Gastroesophageal sphincter (tissue), 4 donors: ENCODE measurements around the gene SLC10A2. TPM values are rescaled to one million over a fixed set of nuclear protein-coding genes. Genes with fewer than 3 reads are reported as not detected.

ENCODE experiments used
- ATAC-seq: fragments of 150-250 bp; one replicate; pipeline ENCODE4 v1.9.1; 2016; ENCODE audit warnings: mild to moderate bottlenecking, moderate library complexity
- H3K27ac ChIP-seq, 4 donors: fragments of 200-600 bp; sonication (generic) in 3 of 4; 1 replicate in 3 of 4; 2 replicates in 1 of 4; pipeline ENCODE4 v1.5.1; 2016 to 2019
- H3K27me3 ChIP-seq: fragments of 200-600 bp; sonication (generic); one replicate; pipeline ENCODE4 v1.5.1; 2019
- H3K36me3 ChIP-seq, 2 donors: fragments of 200-600 bp; sonication (generic); one replicate each; pipeline ENCODE4 v1.5.1; 2019; ENCODE audit warnings: control low read depth in 1 of 2
- H3K4me1 ChIP-seq, 3 donors: fragments of 200-600 bp; sonication (generic); 1 replicate in 2 of 3; 2 replicates in 1 of 3; pipeline ENCODE4 v1.5.1; 2016 to 2019; ENCODE audit warnings: control low read depth in 2 of 3
- H3K4me3 ChIP-seq, 2 donors: fragments of 200-600 bp; sonication (generic); one replicate each; pipeline ENCODE4 v1.5.1; 2019; ENCODE audit warnings: mild to moderate bottlenecking in 1 of 2, moderate library complexity in 1 of 2
- H3K9me3 ChIP-seq, 3 donors: fragments of 200-600 bp; sonication (generic); one replicate each; pipeline ENCODE4 v1.5.1; 2017 to 2019; ENCODE audit warnings: control low read depth in 2 of 3
- CTCF ChIP-seq, 4 experiments: fragments of 200-600 bp in 2 of 4; fragments of 450-650 bp in 2 of 4; sonication (generic) in 1 of 4; IDR thresholded peaks; one replicate each; pipeline ENCODE4 v1.5.1; 2017 to 2019; ENCODE audit warnings: antibody characterized with exemption in 4 of 4, mild to moderate bottlenecking in 2 of 4, moderate library complexity in 2 of 4
- EP300 ChIP-seq: sonication (generic); formaldehyde crosslinking; IDR thresholded peaks from one replicate; pipeline ENCODE4 v1.6.1; 2017; ENCODE audit warnings: antibody characterized with exemption, mild to moderate bottlenecking
- POLR2A ChIP-seq, 2 donors: fragments of 450-650 bp; IDR thresholded peaks; one replicate each; pipeline ENCODE4 v1.6.1; 2017; ENCODE audit warnings: antibody characterized with exemption in 2 of 2, mild to moderate bottlenecking in 2 of 2, moderate library complexity in 1 of 2
- POLR2AphosphoS5 ChIP-seq: sonication (generic); formaldehyde crosslinking; IDR thresholded peaks from one replicate; pipeline ENCODE4 v1.6.1; 2017; ENCODE audit warnings: antibody characterized with exemption
- WGBS, 2 donors: methylation state at CpG; one replicate each; pipeline ENCODE4 v1.1.5; 2018; ENCODE audit warnings: low coverage in 1 of 2; 5-methylcytosine and 5-hydroxymethylcytosine counted together
- total RNA-seq, 4 donors: library from RNA; depleted of rRNA; stranded (reverse); fragments of >200 nt; gene quantifications; one replicate each; pipeline ENCODE4 v1.1.0, GENCODE V29; 2016

The SLC10A2 gene
- total RNA-seq, 4 donors from 2014 or later = 0.08 TPM; not detected in 3

DNA sequence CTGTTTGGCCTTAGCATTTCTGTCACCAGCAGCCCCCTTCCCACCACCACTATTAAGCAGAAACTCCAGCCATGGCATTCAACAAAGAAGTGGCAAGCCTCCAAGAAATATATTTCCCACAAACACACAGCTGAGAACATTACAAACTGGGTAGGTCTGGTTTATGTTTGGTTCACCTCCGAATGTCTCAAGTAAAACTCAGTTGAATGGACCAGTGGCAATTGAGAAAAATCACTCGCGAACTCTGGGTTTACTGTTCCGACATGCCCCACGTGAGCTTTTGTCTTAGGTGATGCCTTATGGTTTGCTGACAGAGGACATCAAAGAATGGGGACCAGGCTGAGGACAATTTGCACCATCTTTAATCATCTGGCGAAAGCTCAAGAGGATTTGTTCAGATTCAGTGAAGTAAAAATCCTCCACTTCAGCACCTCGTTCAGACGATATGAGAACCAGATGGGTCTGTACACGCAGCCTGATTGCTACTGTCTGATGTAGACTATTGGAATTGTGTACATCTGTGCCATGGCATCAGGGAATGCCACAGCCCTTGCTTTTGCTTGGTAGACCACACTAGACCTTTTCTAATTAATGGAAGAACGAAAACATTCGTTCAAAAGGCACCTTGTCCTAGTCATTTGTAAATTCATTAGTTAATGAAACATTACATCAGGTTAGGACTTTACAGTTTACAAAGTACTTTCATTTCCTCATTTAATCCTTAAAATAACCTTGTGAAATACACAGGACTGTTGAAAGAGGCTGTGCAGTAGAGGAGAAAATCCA lies 59.4 kb downstream of the SLC10A2 start:
- Histone ChIP-seq H3K27ac (no peak overlapping the region), H3K4me3 (no peak overlapping the region), H3K9me3 (no peaks in the 10 kb centered on the region), H3K27me3 (peaks cover 3% of the 10 kb centered on the region), H3K4me1 (no peaks in the 10 kb centered on the region), H3K36me3 (no peaks in the 10 kb centered on the region)
- no peak for TF ChIP-seq POLR2AphosphoS5
- TF ChIP-seq POLR2A (IDR thresholded peaks at IDR 0.05) = no peak
- no peak for TF ChIP-seq CTCF (IDR thresholded peaks at IDR 0.05)
- TF ChIP-seq EP300 = no peak
- 32 to 60% methylated on average over 7 to 11 of the region's 11 CpGs for WGBS, 2 donors
- ATAC-seq = no peak

GRCh38 chr13:103004661-103005345 lies 61.4 kb downstream of the SLC10A2 start:
- ATAC-seq = no peak
- WGBS, 2 donors = 54 to 70% methylated on average over 4 of the region's 4 CpGs
- Histone ChIP-seq H3K27ac (no peak overlapping the region), H3K4me1 (no peaks in the 10 kb centered on the region), H3K4me3 (no peak overlapping the region), H3K9me3 (no peaks in the 10 kb centered on the region), H3K27me3 (peaks cover 4% of the 10 kb centered on the region), H3K36me3 (no peaks in the 10 kb centered on the region)
- TF ChIP-seq CTCF (IDR thresholded peaks at IDR 0.05) = no peak
- no peak for TF ChIP-seq POLR2A (IDR thresholded peaks at IDR 0.05)
- TF ChIP-seq POLR2AphosphoS5 = no peak
- no peak for TF ChIP-seq EP300

- no peak for ATAC-seq
- Histone ChIP-seq H3K36me3 (no peaks in the 10 kb centered on the region), H3K27ac (no peak overlapping the region), H3K4me1 (no peaks in the 10 kb centered on the region), H3K27me3 (peaks cover 4% of the 10 kb centered on the region), H3K4me3 (no peak overlapping the region), H3K9me3 (no peaks in the 10 kb centered on the region)
- TF ChIP-seq EP300 (no peak), POLR2AphosphoS5 (no peak), POLR2A (IDR thresholded peaks at IDR 0.05) (no peak), CTCF (IDR thresholded peaks at IDR 0.05) (no peak)
- WGBS, 2 donors = 0 to 31% methylated on average over 1 of the region's 1 CpG
These were observed 62.6 kb downstream of the SLC10A2 start for GRCh38 chr13:103003631-103004030.

GRCh38 chr13:103002279-103002678 lies 63.9 kb downstream of the SLC10A2 start:
- Histone ChIP-seq H3K36me3 (no peaks in the 10 kb centered on the region), H3K4me3 (no peak overlapping the region), H3K9me3 (no peaks in the 10 kb centered on the region), H3K4me1 (no peaks in the 10 kb centered on the region), H3K27me3 (peaks cover 4% of the 10 kb centered on the region), H3K27ac (no peak overlapping the region)
- WGBS, 2 donors = 80 to 86% methylated on average over 1 of the region's 1 CpG
- no peak for ATAC-seq
- no peak for TF ChIP-seq CTCF (IDR thresholded peaks at IDR 0.05)
- TF ChIP-seq POLR2AphosphoS5 = no peak
- TF ChIP-seq POLR2A (IDR thresholded peaks at IDR 0.05) = no peak
- TF ChIP-seq EP300 = no peak
